Activated B cell treated with CpG ODN at 0.5 μM for 24 hours (primary cell): ENCODE measurements around the gene SETD1A. TPM values are rescaled to one million over a fixed set of nuclear protein-coding genes. Genes with fewer than 3 reads are reported as not detected.

Experiments used
- ATAC-seq: fragments of 200-7000 bp; cut with Tn5 transposase; one replicate; pipeline ENCODE4 v1.10.0; 2021; ENCODE audit warnings: low read depth, mild to moderate bottlenecking, moderate library complexity
- CTCF ChIA-PET: fragments of 350-600 bp; sonication (Branson Sonifier 250); formaldehyde crosslinking; loops from one replicate; lab custom pipeline; 2021; ENCODE audit warnings: antibody characterized with exemption; lab: Charles Lee
- POLR2A ChIA-PET: fragments of 350-600 bp; sonication (Branson Sonifier 250); formaldehyde crosslinking; loops from one replicate; lab custom pipeline; 2021; ENCODE audit warnings: antibody characterized with exemption; lab: Charles Lee
- DNase-seq: peaks from one replicate; pipeline ENCODE4 v3.0.0; 2022
- H3K27ac Mint-ChIP-seq: one replicate; pipeline ENCODE4 v1.8.0; 2020; ENCODE audit warnings: mixed read lengths
- H3K27me3 Mint-ChIP-seq: one replicate; pipeline ENCODE4 v1.8.0; 2021; ENCODE audit warnings: mixed read lengths
- H3K36me3 Mint-ChIP-seq: one replicate; pipeline ENCODE4 v1.8.0; 2021; ENCODE audit warnings: low read depth, mixed read lengths
- H3K4me1 Mint-ChIP-seq: one replicate; pipeline ENCODE4 v1.8.0; 2021; ENCODE audit warnings: mixed read lengths
- H3K4me3 Mint-ChIP-seq: one replicate; pipeline ENCODE4 v1.8.0; 2020; ENCODE audit warnings: mild to moderate bottlenecking, mixed read lengths
- H3K9me3 Mint-ChIP-seq: one replicate; pipeline ENCODE4 v1.8.0; 2020; ENCODE audit warnings: mixed read lengths
- CTCF ChIP-seq: fragments of 200-600 bp; IDR thresholded peaks from one replicate; pipeline ENCODE4 v1.8.0; 2022; ENCODE audit warnings: antibody characterized with exemption, mild to moderate bottlenecking
- intact Hi-C: fragments of 100-400 bp; cut with micrococcal nuclease; formaldehyde crosslinking; loops from one replicate; pipeline ENCODE4 v1.15.1; 2024
- total RNA-seq: library from RNA; stranded (reverse); gene quantifications from 2 replicates; pipeline ENCODE4 v1.2.3, GENCODE V29; 2022

SETD1A gene
- total RNA-seq, 1 donor from 2014 or later, result 32.8 TPM

DNA sequence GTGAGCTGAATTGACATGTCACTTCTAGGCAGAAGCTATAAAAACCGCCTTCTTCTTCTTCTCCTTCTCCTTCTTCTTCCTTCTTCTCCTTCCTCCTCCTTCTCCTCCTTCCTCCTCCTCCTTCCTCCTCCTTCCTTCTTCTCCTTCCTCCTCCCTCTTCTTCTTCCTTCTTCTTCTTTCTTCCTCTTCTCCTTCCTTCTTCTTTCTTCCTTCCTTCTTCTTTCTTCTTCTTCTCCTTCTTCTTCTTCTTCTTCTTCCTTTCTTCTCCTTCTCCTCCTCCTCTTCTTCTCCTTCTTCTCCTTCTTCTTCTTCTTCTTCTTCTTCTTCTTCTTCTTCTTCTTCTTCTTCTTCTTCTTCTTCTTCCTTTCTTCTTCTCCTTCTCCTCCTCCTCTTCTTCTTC, 38.9 kb upstream of the SETD1A start:
- Mint-ChIP-seq H3K36me3 (peaks cover 9% of the 10 kb centered on the region), H3K27me3 (no peaks in the 10 kb centered on the region), H3K27ac (no peak overlapping the region), H3K4me3 (no peak overlapping the region), H3K9me3 (no peaks in the 10 kb centered on the region), H3K4me1 (peaks cover 13% of the 10 kb centered on the region)
- intact Hi-C loops, result no loop called here
- no peak for TF ChIP-seq CTCF
- ATAC-seq (no peak), DNase-seq (no peak)
- ChIA-PET CTCF (interaction anchor here (3.3 to 4.0 kb wide), 2 partner anchors 17 to 73 kb away, joined by 14 to 41 read pairs; no protein-coding TSS in a partner anchor), POLR2A (interaction anchor here (1.9 to 2.6 kb wide), 2 partner anchors 16 to 73 kb away, joined by 6 to 10 read pairs; no protein-coding TSS in a partner anchor)

- ATAC-seq (no peak), DNase-seq (no peak)
- H3K4me1 Mint-ChIP-seq, result peaks cover 16% of the 10 kb centered on the region
- no peak for TF ChIP-seq CTCF
- no peaks in the 10 kb centered on the region for H3K9me3 Mint-ChIP-seq
- ChIA-PET POLR2A (interaction anchor here (0.9 to 2.6 kb wide), 2 partner anchors 75 to 76 kb away, joined by 3 to 6 read pairs; no protein-coding TSS in a partner anchor), CTCF (interaction anchor here (3.3 to 4.0 kb wide), 2 partner anchors 19 to 76 kb away, joined by 14 to 41 read pairs; no protein-coding TSS in a partner anchor)
- peak overlapping the region; percentile 65 for H3K27ac Mint-ChIP-seq
- no peak overlapping the region for H3K4me3 Mint-ChIP-seq
- H3K36me3 Mint-ChIP-seq, result peaks cover 10% of the 10 kb centered on the region
- intact Hi-C loops, result loop anchor here (1.0 to 10.0 kb wide), 4 partner anchors 77 to 394 kb away; partner anchors contain the start of genes ZNF764 and ZNF768
- H3K27me3 Mint-ChIP-seq, result no peaks in the 10 kb centered on the region
These were observed 36.7 kb upstream of the SETD1A start for GRCh38 chr16:30920891-30921290.

- CTCF ChIA-PET, result interaction anchor here (4.0 kb wide), 1 partner anchor 76 kb away, joined by 41 read pairs; no protein-coding TSS in a partner anchor
- Mint-ChIP-seq H3K9me3 (no peaks in the 10 kb centered on the region), H3K4me3 (peak overlapping the region; percentile 100), H3K27ac (peak overlapping the region; percentile 100), H3K27me3 (no peaks in the 10 kb centered on the region), H3K4me1 (peaks cover 20% of the 10 kb centered on the region), H3K36me3 (peaks cover 13% of the 10 kb centered on the region)
- intact Hi-C loops, result loop anchor here (1.0 to 10.0 kb wide), 4 partner anchors 77 to 394 kb away; partner anchors contain the start of genes ZNF764 and ZNF768
- TF ChIP-seq CTCF, result no peak
- DNase-seq (no peak), ATAC-seq (no peak)
- POLR2A ChIA-PET, result interaction anchor here (0.9 kb wide), 1 partner anchor 77 kb away, joined by 3 read pairs; no protein-coding TSS in a partner anchor
These were observed 36.2 kb upstream of the SETD1A start for GRCh38 chr16:30921459-30921747.

- peaks cover 20% of the 10 kb centered on the region for H3K4me1 Mint-ChIP-seq
- no peaks in the 10 kb centered on the region for H3K9me3 Mint-ChIP-seq
- intact Hi-C loops, result loop anchor here (1.0 to 10.0 kb wide), 20 partner anchors 20 to 1105 kb away; partner anchors contain the start of genes CFAP119, FBRS, INO80E and PAGR1
- peak overlapping the region; percentile 100 for H3K27ac Mint-ChIP-seq
- POLR2A ChIA-PET, result interaction anchor here (0.6 to 1.5 kb wide), 12 partner anchors 20 to 739 kb away, joined by 3 to 6 read pairs (median 3); partner anchors contain the start of genes CORO1A, SEPTIN1, ZNF629 and ZNF646
- ATAC-seq, result peak; percentile 3
- CTCF ChIA-PET, result interaction anchor here (0.6 to 4.0 kb wide), 3 partner anchors 21 to 77 kb away, joined by 3 to 41 read pairs (median 14); no protein-coding TSS in a partner anchor
- peak; percentile 79 for DNase-seq
- H3K36me3 Mint-ChIP-seq, result peaks cover 18% of the 10 kb centered on the region
- peak overlapping the region; percentile 100 for H3K4me3 Mint-ChIP-seq
- TF ChIP-seq CTCF, result peak; percentile 53
- H3K27me3 Mint-ChIP-seq, result no peaks in the 10 kb centered on the region
These were observed 35.7 kb upstream of the SETD1A start for GRCh38 chr16:30921748-30922419.
